ENCODE measurements around the gene TBC1D22A. TPM values are rescaled to one million over a fixed set of nuclear protein-coding genes. Genes with fewer than 3 reads are reported as not detected.

TBC1D22A gene
- total and polyA plus RNA-seq, 2 donors (not counting 3 experiments of a cell fraction or from before 2014, with no cell fraction given): 26.1 to 32.4 TPM

DNA sequence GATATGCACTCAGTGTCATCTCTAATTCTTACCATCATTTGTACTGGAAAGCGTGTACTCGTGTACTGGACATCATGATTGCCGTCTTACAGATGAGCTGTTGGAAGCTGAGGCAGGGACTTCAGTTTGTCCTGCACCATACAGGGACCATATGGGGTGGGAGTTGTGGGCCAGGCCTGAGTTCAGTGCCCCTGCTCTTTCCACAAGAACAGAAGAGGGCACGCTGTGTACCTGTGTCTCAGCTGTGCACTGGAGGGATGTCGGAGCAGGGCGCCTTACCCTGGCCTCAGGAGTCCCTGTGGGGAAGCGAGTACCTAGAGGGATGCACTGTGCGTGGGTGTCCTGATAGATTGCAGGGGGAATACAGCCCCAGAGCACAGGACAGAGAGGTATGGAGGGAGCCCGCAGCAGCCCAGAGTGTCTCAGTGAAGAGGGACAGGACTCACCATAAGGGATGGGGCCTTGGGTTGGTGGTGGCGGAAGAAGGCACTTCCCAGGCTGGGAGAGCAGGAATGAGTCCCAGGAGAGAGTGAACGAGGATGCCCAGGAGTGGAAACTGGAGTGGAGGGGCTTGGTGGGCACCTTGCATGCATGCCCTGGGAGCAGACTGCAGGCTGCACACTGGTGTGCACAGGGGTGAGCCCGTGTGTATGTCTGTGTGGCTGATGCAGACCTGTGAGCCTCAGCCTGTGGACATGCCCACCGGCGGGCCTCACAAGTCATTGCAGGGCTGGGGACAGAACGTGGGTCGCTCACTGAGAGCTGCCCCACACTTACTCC lies 329.7 kb downstream of the TBC1D22A start:
- FAIRE-seq (no peak), DNase-seq (ENCODE audit: low read depth, low spot score) (no peak)
- no peak overlapping the region for H2AFZ ChIP-seq (ENCODE audit: low read depth, low read length)
- H3K4me1 ChIP-seq (ENCODE audit: control insufficient read depth, extremely low read depth, insufficient read depth, low read length): peaks cover 8% of the 10 kb centered on the region
- no TSS peak for BruUV-seq (replicated peaks)
- TF ChIP-seq GATA2 (IDR thresholded peaks at IDR 0.05; ENCODE audit: insufficient read depth, insufficient read length, low read depth, low read length) (no peak), EZH2 (IDR thresholded peaks at IDR 0.05; ENCODE audit: borderline replicate concordance, low read depth, low read length, severe bottlenecking) (no peak), MYC (IDR thresholded peaks at IDR 0.05; ENCODE audit: low read depth, low read length) (no peak), POLR2AphosphoS5 (IDR thresholded peaks at IDR 0.05; ENCODE audit: insufficient read depth, low read depth, low read length) (no peak)
- H3K36me3 ChIP-seq (ENCODE audit: control insufficient read depth in 2 of 2, extremely low read depth in 1 of 2, insufficient read depth in 2 of 2, low read length in 2 of 2): no peaks in the 10 kb centered on the region
- no peak overlapping the region for H3K4me2 ChIP-seq (ENCODE audit: insufficient read depth, low read length)
- no peaks in the 10 kb centered on the region for H4K20me1 ChIP-seq (replicated peaks; ENCODE audit: control insufficient read depth, extremely low read depth, insufficient read depth, low read length)
- intact Hi-C loops (cut with micrococcal nuclease) (no loop called here), dilution Hi-C loops (cut with MboI; ENCODE audit: extremely low pct_ligation_motif_present, low sequenced_read_pairs) (no loop called here)
- no peaks in the 10 kb centered on the region for H3K79me2 ChIP-seq (ENCODE audit: control insufficient read depth, insufficient read depth, low read length)
- H3K9me1 ChIP-seq (replicated peaks; ENCODE audit: control insufficient read depth, extremely low read depth, insufficient read depth, low read length): no peaks in the 10 kb centered on the region
- ChIA-PET CTCF (no interaction called here), POLR2A (no interaction called here)
- no peaks in the 10 kb centered on the region for H3K9me3 ChIP-seq (replicated peaks; ENCODE audit: control insufficient read depth, insufficient read depth, low read length)
- H3K27me3 ChIP-seq (ENCODE audit: control insufficient read depth in 2 of 2, insufficient read depth in 2 of 2, low read length in 2 of 2): no peaks in the 10 kb centered on the region
- H3K4me3 ChIP-seq (replicated peaks in 1 of 3; ENCODE audit: insufficient read depth in 1 of 3, low read depth in 1 of 3, low read length in 3 of 3): no peak overlapping the region
- no peak overlapping the region for H3K9ac ChIP-seq (replicated peaks; ENCODE audit: extremely low read depth, insufficient read depth, low read length)
- H3K27ac ChIP-seq (ENCODE audit: insufficient read depth, low read depth, low read length): no peak overlapping the region

DNA sequence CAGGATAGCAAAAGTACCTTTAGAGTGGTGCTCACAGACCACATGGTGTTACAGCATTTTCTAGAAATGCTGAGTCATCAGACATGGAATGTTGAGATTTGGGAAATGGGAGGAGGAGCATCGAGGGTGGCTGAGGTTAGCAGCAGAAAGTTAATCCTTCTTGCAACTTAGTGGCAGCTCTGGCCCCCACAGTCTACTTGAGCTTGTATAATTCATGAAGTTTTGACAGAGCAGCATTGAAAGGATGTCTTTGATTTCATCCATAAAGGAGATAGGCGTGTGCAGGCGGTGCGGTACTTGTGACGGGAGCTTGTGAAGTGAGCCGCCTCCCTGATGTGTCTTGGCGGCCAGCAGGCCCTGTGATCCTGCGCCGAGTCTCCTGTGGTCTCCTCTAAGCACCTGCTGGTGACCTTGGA lies 330.5 kb downstream of the TBC1D22A start:
- no peak for FAIRE-seq
- H3K36me3 ChIP-seq (ENCODE audit: control insufficient read depth in 2 of 2, extremely low read depth in 1 of 2, insufficient read depth in 2 of 2, low read length in 2 of 2): no peaks in the 10 kb centered on the region
- H3K4me3 ChIP-seq (replicated peaks in 1 of 3; ENCODE audit: insufficient read depth in 1 of 3, low read depth in 1 of 3, low read length in 3 of 3): no peak overlapping the region
- H3K9me1 ChIP-seq (replicated peaks; ENCODE audit: control insufficient read depth, extremely low read depth, insufficient read depth, low read length): no peaks in the 10 kb centered on the region
- intact Hi-C loops (cut with micrococcal nuclease) (no loop called here), dilution Hi-C loops (cut with MboI; ENCODE audit: extremely low pct_ligation_motif_present, low sequenced_read_pairs) (no loop called here)
- no peak overlapping the region for H3K27ac ChIP-seq (ENCODE audit: insufficient read depth, low read depth, low read length)
- H3K79me2 ChIP-seq (ENCODE audit: control insufficient read depth, insufficient read depth, low read length): no peaks in the 10 kb centered on the region
- no peaks in the 10 kb centered on the region for H3K9me3 ChIP-seq (replicated peaks; ENCODE audit: control insufficient read depth, insufficient read depth, low read length)
- TF ChIP-seq POLR2AphosphoS5 (IDR thresholded peaks at IDR 0.05; ENCODE audit: insufficient read depth, low read depth, low read length): no peak
- TF ChIP-seq GATA2 (IDR thresholded peaks at IDR 0.05; ENCODE audit: insufficient read depth, insufficient read length, low read depth, low read length): no peak
- TF ChIP-seq FOS (IDR thresholded peaks at IDR 0.05; ENCODE audit: borderline replicate concordance, insufficient read depth, low read length): no peak
- TF ChIP-seq MYC (IDR thresholded peaks at IDR 0.05; ENCODE audit: low read depth, low read length): no peak
- TF ChIP-seq POLR2A (IDR thresholded peaks at IDR 0.05; ENCODE audit: low read depth, low read length): no peak
- TF ChIP-seq, protein P1, sequence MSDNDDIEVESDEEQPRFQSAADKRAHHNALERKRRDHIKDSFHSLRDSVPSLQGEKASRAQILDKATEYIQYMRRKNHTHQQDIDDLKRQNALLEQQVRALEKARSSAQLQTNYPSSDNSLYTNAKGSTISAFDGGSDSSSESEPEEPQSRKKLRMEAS (IDR thresholded peaks at IDR 0.05; ENCODE audit: insufficient read depth, insufficient read length): no peak
- no peak for TF ChIP-seq JUN (IDR thresholded peaks at IDR 0.05; ENCODE audit: borderline replicate concordance, insufficient read depth, insufficient read length, low read depth)
- no peak for TF ChIP-seq EZH2 (IDR thresholded peaks at IDR 0.05; ENCODE audit: borderline replicate concordance, low read depth, low read length, severe bottlenecking)
- TF ChIP-seq, protein P2, sequence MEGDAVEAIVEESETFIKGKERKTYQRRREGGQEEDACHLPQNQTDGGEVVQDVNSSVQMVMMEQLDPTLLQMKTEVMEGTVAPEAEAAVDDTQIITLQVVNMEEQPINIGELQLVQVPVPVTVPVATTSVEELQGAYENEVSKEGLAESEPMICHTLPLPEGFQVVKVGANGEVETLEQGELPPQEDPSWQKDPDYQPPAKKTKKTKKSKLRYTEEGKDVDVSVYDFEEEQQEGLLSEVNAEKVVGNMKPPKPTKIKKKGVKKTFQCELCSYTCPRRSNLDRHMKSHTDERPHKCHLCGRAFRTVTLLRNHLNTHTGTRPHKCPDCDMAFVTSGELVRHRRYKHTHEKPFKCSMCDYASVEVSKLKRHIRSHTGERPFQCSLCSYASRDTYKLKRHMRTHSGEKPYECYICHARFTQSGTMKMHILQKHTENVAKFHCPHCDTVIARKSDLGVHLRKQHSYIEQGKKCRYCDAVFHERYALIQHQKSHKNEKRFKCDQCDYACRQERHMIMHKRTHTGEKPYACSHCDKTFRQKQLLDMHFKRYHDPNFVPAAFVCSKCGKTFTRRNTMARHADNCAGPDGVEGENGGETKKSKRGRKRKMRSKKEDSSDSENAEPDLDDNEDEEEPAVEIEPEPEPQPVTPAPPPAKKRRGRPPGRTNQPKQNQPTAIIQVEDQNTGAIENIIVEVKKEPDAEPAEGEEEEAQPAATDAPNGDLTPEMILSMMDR (IDR thresholded peaks at IDR 0.05; ENCODE audit: extremely low read depth in 1 of 2, insufficient read depth in 1 of 2, low read depth in 1 of 2, low read length in 2 of 2): no peak
- CTCF ChIA-PET: no interaction called here
- no peak overlapping the region for H2AFZ ChIP-seq (ENCODE audit: low read depth, low read length)
- BruUV-seq (replicated peaks): no TSS peak
- POLR2A ChIA-PET: no interaction called here
- H4K20me1 ChIP-seq (replicated peaks; ENCODE audit: control insufficient read depth, extremely low read depth, insufficient read depth, low read length): no peaks in the 10 kb centered on the region
- H3K9ac ChIP-seq (replicated peaks; ENCODE audit: extremely low read depth, insufficient read depth, low read length): no peak overlapping the region
- H3K4me1 ChIP-seq (ENCODE audit: control insufficient read depth, extremely low read depth, insufficient read depth, low read length): peaks cover 8% of the 10 kb centered on the region
- H3K4me2 ChIP-seq (ENCODE audit: insufficient read depth, low read length): no peak overlapping the region
- no peak for DNase-seq (ENCODE audit: low read depth, low spot score)
- no peaks in the 10 kb centered on the region for H3K27me3 ChIP-seq (ENCODE audit: control insufficient read depth in 2 of 2, insufficient read depth in 2 of 2, low read length in 2 of 2)
